Suppressor macrophage treated with lipopolysaccharide for 4 hours (primary cell): Measurements from ENCODE around the gene ITGA1.
"Not testable (repeated sequence)": the region's sequence is repeated elsewhere in the genome, so short reads cannot be mapped to it uniquely, and the experiment has no call there.

ENCODE experiments used
- DNase-seq: peaks from one replicate; pipeline ENCODE4 v3.0.0-alpha.2; 2020

The ITGA1 gene

DNA sequence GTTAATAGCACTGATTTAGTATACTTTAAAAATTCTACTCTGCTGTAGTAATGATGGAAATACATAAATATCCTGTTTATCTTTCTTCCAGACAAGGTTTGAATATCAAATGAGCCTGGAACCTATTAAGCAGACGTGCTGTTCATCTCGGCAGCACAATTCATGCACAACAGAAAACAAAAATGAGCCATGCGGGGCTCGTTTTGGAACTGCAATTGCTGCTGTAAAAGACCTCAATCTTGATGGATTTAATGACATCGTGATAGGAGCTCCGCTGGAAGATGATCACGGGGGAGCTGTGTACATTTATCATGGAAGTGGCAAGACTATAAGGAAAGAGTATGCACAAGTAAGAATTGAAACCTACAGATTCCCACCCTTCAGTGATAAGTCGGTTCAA lies 122.4 kb downstream of the ITGA1 start:
- DNase-seq: no peak

GRCh38 chr5:52915176-52915875 lies 127.6 kb downstream of the ITGA1 start:
- DNase-seq: peak; percentile 70

GRCh38 chr5:52920929-52921328 lies 133.2 kb downstream of the ITGA1 start:
- DNase-seq: no peak

DNA sequence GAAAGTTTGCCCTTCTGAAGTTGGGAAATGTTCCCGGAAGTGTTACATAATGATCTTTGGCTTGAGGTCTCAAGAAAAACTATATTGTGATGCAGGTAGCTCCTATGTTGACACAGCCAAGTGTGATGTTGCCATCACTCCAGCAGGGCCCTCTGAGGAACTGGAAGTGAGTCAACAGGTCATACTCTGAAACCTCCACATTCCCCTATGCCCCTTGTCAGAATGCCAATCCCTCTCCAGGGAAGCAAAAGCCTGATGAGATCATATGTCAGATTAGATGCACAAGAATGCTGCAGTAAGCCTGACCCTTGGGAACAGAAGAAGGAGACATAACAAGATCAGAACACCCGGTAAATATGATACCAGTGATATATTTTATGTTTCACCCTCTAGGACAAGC lies 134.7 kb downstream of the ITGA1 start:
- peak; percentile 34 for DNase-seq

- no peak for DNase-seq
Measured at GRCh38 chr5:52924456-52924855, 136.7 kb downstream of the ITGA1 start.

DNA sequence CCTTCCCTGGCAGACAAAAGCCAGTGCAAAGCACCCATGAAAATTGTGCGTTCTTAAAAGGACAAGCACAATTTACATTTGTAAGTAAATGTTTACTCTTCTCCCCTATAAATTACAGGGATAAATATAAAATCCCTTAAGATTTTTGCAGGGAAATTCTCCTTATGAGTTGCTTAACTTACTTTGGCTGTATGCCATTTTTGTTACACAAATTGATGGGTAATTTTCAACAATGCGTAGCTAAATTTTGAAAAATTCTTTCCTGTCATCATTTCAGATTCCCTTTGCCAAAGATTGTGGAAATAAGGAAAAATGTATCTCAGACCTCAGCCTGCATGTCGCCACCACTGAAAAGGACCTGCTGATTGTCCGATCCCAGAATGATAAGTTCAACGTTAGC lies 137.3 kb downstream of the ITGA1 start:
- DNase-seq: no peak

GRCh38 chr5:52928689-52929088 lies 141.0 kb downstream of the ITGA1 start:
- no peak for DNase-seq

- no peak for DNase-seq
Measured at GRCh38 chr5:52938226-52938625, 150.5 kb downstream of the ITGA1 start.

- DNase-seq: no peak
Measured at GRCh38 chr5:52943285-52943684, 155.6 kb downstream of the ITGA1 start.

- no peak for DNase-seq
Measured at GRCh38 chr5:52943808-52944207, 156.1 kb downstream of the ITGA1 start.

GRCh38 chr5:52945040-52945439 lies 157.3 kb downstream of the ITGA1 start:
- DNase-seq: peak; percentile 3

DNA sequence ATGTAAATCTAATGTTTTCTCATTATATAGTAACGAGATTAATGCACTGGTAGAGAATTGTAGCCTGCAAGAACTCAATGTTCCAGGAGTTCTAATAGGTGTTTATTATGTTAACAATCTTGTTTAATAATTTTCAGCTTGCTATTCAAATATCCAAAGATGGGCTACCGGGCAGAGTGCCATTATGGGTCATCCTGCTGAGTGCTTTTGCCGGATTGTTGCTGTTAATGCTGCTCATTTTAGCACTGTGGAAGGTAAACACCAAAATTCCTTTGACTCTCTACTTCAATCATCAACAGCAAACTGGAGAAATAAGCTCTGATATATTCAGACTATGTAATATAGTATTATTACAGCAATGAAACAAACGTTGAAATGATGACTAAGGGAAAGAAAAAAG lies 159.5 kb downstream of the ITGA1 start:
- no peak for DNase-seq

DNA sequence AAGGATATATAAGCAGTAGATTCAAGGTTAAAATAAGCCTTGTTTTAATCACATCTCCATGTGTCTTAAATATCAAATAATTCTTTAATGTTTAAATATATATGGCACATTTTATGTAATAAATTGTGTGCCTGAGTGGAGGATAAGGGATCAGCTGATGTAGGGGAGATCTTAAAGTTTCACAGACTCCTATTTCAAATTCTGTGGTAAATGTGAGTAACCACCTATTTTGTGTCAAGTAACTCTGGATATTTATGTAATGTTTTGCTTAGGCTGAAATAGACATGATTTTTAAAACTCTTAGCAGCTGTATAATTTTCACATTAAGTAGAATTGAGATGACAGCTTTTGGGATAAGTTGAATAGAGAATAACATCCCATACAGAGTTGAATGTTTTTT lies 160.1 kb downstream of the ITGA1 start:
- no peak for DNase-seq

DNA sequence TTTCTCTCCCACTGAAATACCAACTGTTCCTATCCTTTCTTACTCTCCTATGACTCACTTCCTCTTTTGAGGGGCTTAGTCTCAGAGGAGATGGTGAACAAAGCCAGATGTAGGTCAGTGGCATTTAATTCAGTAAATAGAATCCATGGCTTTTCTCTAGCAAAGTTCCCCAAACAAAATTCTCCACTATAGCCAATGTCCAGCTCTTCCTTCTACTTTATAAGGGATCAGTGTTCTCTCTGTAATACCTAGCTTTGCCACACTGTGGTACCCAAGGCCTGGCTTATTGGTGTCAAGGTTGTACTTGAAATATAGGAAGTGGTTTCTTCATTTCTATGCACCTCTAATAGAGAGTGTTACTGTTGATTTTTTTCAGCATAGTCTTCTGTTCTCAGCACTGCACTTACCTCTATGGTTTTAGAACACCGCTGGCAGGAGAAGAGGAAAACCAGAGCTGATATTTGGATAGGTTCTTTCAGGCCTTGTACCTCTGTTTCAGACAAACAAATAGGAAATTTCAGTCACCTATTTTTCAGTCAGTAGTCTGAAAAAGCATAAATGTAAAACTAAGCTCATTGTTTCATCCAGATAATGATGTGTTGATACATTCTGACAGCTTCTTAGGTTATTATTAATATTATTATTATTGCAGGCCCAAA lies 160.8 kb downstream of the ITGA1 start:
- DNase-seq: peak; percentile 70

- no peak for DNase-seq
Measured at GRCh38 chr5:52950686-52951085, 163.0 kb downstream of the ITGA1 start.

DNA sequence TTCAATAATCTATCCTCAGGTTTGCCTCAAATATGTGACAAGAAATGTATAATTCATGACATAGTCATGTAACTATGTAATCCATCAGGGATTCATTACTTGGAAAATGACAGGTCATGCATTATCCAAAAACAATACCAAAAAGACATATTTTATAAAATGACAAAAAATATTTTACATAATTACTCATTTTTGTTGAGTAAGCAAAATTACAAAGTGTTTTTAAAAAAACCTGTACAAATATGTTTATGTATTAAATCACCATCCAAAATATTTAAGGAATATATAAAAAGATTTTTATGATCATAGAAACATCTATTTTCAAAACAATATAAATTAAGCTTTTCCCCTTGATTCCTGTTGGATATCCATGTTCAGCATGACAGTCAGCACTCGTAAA lies 164.8 kb downstream of the ITGA1 start:
- DNase-seq: no peak

DNA sequence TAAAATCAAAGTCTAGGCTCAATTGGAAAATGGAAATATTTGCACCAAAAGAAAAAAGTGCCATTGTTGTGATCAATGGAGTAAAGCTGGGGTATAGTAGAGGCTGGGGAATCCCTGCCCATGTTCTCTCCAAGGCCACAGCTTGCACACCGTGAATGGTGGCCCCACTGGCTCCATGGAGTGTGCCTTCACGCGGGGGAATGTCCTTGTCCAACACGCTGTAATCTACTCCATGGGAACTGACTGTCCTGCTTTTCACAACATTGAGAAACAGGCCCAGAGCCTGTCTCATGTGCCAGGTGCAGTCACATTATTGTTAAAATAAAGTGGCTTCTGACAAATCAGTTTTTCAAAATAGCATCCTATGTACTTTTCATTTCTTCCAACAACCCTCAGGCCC lies 168.3 kb downstream of the ITGA1 start:
- no peak for DNase-seq

GRCh38 chr5:52956915-52957747 lies 169.4 kb downstream of the ITGA1 start:
- no peak for DNase-seq

GRCh38 chr5:52961274-52961681 lies 173.6 kb downstream of the ITGA1 start:
- no peak for DNase-seq

GRCh38 chr5:52963636-52964035 lies 175.9 kb downstream of the ITGA1 start:
- no peak for DNase-seq

GRCh38 chr5:52964138-52964537 lies 176.4 kb downstream of the ITGA1 start:
- DNase-seq: no peak

- DNase-seq: not testable (repeated sequence)
Measured at GRCh38 chr5:52976157-52976556, 188.4 kb downstream of the ITGA1 start.

DNA sequence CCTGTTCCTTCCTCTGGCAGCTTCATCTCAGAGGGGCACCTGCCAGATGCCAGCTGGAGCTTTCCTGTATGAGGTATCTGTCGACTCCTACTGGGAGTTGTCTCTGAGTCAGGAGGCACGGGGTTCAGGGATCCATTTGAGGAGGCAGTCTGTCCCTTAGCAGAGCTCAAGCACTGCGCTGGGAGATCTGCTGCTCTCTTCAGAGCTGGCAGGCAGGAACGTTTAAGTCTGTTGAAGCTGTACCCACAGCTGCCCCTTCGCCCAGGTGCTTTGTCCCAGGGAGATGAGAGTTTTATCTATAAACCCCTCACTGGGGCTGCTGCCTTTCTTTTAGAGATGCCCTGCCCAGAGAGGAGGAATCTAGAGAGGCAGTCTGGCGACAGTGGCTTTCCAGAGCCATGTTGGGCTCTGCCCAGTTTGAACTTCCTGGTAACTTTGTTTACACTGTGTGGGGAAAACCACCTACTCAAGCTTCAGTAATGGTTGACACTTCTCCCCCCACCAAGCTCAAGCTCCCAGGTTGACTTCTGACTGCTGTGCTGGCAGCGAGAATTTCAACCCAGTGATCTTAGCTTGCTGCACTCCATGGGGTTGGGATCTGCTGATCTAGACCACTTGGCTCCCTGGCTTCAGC lies 189.7 kb downstream of the ITGA1 start:
- no peak for DNase-seq
